HK-2 (cell line): ENCODE data around the gene HLA-DQB2.
"Not testable (repeated sequence)": the region's sequence is repeated elsewhere in the genome, so short reads cannot be mapped to it uniquely, and the experiment has no call there.

Experiments used
- DNase-seq: peaks from one replicate; pipeline ENCODE4 v3.0.0-alpha.2; 2018; ENCODE audit not compliant: unreplicated experiment

Gene HLA-DQB2

DNA sequence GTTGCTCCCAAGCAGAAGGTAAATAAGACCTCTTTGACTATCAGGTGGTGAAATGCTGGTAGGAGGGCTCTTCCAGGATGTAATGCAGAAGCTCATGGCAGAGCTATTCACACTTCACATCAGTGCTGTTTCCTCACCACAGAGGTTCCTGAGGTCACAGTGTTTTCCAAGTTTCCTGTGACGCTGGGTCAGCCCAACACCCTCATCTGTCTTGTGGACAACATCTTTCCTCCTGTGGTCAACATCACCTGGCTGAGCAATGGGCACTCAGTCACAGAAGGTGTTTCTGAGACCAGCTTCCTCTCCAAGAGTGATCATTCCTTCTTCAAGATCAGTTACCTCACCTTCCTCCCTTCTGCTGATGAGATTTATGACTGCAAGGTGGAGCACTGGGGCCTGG is 17.7 kb downstream of the HLA-DQB2 start:
- DNase-seq, result not testable (repeated sequence)

DNA sequence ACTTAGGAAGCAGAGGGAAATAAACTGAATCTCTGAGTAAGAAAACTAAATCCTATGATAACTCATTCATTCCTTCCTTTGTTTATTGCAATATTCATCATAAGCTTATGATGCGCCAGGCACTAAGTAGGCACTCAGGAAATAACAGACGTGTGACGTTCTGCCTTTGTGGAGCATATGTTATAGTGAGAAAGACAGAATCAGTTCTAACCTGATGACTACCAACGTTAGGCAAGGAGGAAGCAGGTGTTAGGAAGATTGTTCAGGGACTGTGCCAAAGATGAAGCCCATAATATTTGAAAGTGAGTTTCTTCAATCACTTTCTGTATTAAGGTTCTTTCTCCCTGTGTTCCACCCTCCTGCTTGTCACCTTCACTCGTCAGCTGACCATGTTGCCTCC is 18.6 kb downstream of the HLA-DQB2 start:
- no peak for DNase-seq

- DNase-seq, result no peak
These were observed 21.0 kb downstream of the HLA-DQB2 start for GRCh38 chr6:32742374-32742773.

DNA sequence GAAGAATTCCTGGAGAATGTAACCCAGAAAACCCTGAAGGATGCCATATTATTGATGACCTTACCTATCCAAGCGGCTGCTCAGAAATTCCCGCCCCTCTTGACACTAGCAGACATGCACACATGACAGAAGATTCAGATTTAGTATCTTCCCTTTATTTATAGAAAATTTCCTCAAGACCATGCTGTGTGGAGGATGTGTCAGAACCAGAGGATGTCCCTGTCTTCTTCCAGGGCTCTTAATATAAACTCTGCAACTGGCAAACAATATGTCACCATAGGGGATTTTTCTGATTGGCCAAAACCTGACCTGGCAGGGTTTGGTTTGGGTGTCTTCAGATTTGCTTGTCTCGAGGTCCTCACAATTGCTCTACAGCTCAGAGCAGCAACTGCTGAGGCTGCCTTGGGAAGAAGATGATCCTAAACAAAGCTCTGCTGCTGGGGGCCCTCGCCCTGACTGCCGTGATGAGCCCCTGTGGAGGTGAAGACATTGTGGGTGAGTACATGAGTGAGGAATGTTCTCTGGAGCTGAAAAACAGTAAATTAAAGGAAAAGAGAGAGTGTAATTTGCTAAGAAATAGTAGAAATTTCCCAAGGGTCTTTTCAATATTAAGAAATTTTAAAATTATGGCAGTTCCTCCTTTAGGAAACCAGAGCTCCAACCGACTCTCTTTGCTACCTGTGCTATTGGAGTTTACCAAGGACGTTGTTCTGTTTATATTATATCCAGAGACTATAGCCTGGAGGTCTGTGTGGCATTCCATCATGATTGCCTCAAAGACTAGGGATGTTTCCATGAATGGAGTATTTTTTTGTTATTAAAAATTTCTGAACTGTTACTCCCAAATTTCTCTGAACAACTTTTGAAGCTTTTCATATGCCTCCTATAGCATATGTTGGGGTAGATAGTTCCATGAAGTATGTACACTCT is 22.0 kb downstream of the HLA-DQB2 start, which contains the start of gene HLA-DQA2:
TSS of gene HLA-DQA2 (plus strand) at position 361 of the 930 bp plus-strand sequence. CDS start at position 414, 53 bp downstream.
- no peak for DNase-seq

GRCh38 chr6:32738126-32738525 is 25.2 kb downstream of the HLA-DQB2 start:
- no peak for DNase-seq

DNA sequence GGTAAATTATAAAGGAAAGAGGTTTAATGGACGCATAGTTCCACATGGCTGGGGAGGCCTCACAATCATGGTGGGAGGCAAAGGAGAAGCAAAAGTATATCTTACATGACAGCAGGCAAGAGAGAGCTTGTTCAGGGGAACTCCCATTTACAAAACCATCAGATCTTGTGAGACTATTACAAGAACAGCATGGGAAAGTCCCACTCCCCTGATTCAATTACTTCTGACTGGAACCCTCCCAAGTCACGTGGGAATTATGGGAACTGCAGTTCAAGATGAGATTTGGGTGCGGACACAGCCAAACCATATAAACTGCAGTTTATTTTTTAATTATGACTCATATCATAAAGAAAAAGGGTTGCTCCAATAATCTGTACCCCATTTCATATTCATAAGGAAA is 44.5 kb downstream of the HLA-DQB2 start:
- DNase-seq, result no peak

DNA sequence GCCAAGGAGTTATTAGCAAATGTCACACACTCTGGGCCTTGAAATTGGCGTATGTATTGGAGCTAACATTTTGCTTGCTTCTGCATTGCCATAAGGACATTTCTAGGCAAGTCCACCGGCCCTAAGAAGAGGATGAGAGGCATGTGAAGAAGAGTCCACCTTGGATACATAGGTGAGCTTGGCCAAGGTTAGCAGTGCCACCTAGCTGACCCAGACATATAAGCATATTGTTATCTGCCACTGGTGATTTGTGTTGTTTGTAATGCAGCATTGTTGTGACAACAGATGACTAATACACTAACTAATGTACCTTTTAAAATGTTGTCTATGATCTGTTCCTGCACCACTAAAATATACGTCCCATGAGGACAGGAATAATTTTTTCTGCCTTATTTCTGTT is 46.9 kb downstream of the HLA-DQB2 start:
- no peak for DNase-seq

DNA sequence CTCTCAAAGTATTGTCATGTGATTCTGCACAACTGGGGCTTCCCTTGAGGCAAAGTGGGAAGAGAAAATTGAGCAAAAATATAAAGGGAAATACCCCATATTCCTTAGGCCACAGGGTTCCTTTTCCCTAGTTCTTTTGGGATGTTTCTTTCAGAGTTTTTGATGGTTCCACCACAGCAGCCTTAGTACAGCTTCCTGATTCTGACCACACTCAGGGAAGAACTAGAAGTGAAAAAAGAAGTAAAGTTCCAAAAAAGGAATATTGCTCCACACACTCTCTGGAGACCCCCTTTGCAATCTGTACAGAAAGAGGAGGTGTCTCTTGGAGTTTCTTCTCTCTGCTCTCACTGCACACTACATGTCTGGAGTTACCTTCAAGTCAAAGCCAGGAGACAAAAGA is 50.1 kb downstream of the HLA-DQB2 start:
- DNase-seq, result no peak

DNA sequence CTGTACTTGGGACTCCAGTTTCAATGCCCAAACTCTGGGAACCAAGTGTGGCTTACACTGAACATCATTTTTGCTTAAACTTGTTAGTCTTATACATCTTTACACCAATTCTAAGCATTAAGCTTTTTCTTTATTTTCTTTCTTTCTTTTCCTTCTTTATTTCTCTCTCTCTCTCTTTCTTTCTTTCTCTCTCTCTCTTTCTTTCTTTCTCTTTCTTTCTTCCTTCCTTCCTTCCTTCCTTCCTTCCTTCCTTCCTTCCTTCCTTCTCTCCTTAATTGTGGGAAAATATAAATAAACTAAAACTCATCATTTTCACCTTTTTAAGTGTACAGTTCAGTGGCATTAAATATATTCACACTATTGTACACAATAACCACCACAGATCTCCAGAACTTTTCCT is 53.7 kb downstream of the HLA-DQB2 start:
- no peak for DNase-seq
